Omental fat pad (tissue), 4 donors: Measurements from ENCODE around the gene MKRN1. TPM values are rescaled to one million over a fixed set of nuclear protein-coding genes. Genes with fewer than 3 reads are reported as not detected.

Experiments used
- ATAC-seq: fragments of 150-250 bp; one replicate; pipeline ENCODE4 v1.9.1; 2016; ENCODE audit warnings: mild to moderate bottlenecking, moderate library complexity; ENCODE audit not compliant: low FRiP score
- DNase-seq: peaks from one replicate; pipeline ENCODE4 v3.0.0-alpha.2; 2019; ENCODE audit warnings: low spot score
- total RNA-seq, 4 donors: library from RNA; depleted of rRNA; stranded (reverse); fragments of >200 nt; gene quantifications; one replicate each; pipeline ENCODE4 v1.1.0, GENCODE V29; 2016
- TF ChIP-seq, protein P1 (sequence below), 3 donors: fragments of 450-650 bp; IDR thresholded peaks; one replicate each; pipeline ENCODE4 v1.5.1; 2016 to 2017; ENCODE audit warnings: antibody characterized with exemption in 3 of 3, mild to moderate bottlenecking in 3 of 3, moderate library complexity in 2 of 3

The MKRN1 gene
- total RNA-seq, 4 donors from 2014 or later = 38.1 to 61.9 (median 52.6) TPM

GRCh38 chr7:140497241-140497769 lies 18.0 kb upstream of the MKRN1 start:
- no peak for ATAC-seq
- DNase-seq = no peak
- TF ChIP-seq, protein P1, sequence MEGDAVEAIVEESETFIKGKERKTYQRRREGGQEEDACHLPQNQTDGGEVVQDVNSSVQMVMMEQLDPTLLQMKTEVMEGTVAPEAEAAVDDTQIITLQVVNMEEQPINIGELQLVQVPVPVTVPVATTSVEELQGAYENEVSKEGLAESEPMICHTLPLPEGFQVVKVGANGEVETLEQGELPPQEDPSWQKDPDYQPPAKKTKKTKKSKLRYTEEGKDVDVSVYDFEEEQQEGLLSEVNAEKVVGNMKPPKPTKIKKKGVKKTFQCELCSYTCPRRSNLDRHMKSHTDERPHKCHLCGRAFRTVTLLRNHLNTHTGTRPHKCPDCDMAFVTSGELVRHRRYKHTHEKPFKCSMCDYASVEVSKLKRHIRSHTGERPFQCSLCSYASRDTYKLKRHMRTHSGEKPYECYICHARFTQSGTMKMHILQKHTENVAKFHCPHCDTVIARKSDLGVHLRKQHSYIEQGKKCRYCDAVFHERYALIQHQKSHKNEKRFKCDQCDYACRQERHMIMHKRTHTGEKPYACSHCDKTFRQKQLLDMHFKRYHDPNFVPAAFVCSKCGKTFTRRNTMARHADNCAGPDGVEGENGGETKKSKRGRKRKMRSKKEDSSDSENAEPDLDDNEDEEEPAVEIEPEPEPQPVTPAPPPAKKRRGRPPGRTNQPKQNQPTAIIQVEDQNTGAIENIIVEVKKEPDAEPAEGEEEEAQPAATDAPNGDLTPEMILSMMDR (IDR thresholded peaks at IDR 0.05) = no peak

DNA sequence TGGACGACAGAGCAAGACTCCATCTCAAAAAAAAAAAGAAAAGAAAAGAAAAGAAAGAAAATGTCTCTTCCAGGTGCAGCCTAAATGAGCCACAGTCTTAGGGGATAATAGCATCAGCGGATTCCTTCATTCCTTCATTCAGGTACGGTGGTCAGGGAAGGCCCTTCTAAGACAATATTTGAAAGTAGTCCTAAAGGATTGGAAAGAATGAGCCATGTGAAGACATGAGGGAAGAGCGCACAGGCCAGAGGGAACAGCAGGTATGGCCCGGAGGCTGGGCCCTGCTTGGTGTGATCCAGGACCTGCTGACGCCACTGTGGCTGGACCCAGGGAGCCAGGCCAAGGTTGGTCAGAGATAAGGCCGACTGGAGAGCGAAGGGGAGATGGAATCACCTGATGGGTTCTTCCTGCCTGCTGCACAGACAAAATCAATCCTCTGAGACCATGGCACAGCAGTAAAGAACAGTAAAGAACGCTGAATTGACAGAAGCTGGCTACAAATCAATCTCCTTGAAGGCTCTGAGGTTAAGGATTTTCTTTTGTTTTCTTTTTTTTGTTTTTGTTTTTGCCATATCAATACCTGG lies 16.3 kb upstream of the MKRN1 start:
- TF ChIP-seq, protein P1 (IDR thresholded peaks at IDR 0.05) = no peak
- no peak for DNase-seq

GRCh38 chr7:140494867-140495266 lies 15.6 kb upstream of the MKRN1 start:
- TF ChIP-seq, protein P1 (IDR thresholded peaks at IDR 0.05) = no peak
- no peak for DNase-seq
- no peak for ATAC-seq

More for the DNA sequence above, 16.3 kb upstream of the MKRN1 start:
- no peak for ATAC-seq

DNA sequence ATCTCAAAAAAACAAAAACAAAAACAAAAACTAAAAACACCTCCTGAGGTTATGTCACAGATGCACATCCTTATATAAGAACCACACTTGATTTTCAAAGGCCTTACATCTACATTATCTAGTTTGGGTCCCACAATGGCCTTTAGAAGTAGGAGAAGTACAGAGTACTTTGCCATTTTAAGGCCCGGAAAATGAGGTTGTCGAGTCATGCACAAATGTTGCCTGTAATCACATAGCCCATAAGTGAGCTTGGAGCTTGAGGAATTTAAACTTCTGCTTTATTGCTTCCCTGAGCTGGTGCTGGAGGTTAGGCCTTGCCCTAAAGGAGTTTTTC lies 9.7 kb upstream of the MKRN1 start:
- ATAC-seq (no peak), DNase-seq (no peak)
- TF ChIP-seq, protein P1 (IDR thresholded peaks at IDR 0.05) = no peak

DNA sequence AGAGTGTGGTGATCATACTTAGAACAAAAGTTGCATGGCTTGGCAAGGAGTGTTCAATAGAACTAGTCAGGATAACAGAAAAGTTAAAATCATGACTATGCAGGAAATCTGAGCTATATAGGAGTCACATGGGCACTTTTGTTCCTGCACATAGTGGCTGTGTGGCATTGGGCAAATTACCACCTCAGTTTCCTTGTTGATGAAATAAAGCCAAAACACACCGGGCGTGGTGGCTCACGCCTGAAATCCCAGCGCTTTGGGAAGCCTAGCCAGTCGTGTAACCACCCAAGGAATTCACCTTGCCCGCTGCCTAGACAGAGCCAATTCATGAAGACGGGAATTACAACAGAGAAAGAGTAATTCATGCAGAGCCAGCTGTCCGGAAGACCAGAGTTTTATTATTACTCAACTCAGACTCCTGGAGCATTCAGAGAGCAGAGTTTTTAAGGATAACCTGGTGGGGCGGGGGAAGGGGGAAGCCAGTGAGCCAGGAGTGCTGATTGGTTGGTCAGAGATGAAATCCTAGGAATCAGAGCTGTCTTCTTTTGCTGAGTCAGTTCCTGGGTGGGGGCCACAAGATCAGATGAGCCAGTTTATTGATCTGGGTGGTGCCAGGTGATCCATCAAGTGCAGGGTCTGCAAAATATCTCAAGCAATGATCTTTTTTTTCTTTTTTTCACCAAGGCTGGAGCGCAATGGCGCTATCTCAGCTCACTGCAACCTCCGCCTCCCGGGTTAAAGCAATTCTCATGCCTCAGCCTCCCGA lies 6.4 kb upstream of the MKRN1 start:
- ATAC-seq = no peak
- TF ChIP-seq, protein P1 (IDR thresholded peaks at IDR 0.05) = no peak
- no peak for DNase-seq

- TF ChIP-seq, protein P1 (IDR thresholded peaks at IDR 0.05) = no peak
- DNase-seq (no peak), ATAC-seq (no peak)
These were observed 5.7 kb upstream of the MKRN1 start for GRCh38 chr7:140484951-140485499.
